ENCODE data around the gene CFAP69. TPM values are rescaled to one million over a fixed set of nuclear protein-coding genes. Genes with fewer than 3 reads are reported as not detected.

The CFAP69 gene
- total and polyA plus RNA-seq, 2 experiments from 2014 or later: 4.9 to 7.9 TPM

DNA sequence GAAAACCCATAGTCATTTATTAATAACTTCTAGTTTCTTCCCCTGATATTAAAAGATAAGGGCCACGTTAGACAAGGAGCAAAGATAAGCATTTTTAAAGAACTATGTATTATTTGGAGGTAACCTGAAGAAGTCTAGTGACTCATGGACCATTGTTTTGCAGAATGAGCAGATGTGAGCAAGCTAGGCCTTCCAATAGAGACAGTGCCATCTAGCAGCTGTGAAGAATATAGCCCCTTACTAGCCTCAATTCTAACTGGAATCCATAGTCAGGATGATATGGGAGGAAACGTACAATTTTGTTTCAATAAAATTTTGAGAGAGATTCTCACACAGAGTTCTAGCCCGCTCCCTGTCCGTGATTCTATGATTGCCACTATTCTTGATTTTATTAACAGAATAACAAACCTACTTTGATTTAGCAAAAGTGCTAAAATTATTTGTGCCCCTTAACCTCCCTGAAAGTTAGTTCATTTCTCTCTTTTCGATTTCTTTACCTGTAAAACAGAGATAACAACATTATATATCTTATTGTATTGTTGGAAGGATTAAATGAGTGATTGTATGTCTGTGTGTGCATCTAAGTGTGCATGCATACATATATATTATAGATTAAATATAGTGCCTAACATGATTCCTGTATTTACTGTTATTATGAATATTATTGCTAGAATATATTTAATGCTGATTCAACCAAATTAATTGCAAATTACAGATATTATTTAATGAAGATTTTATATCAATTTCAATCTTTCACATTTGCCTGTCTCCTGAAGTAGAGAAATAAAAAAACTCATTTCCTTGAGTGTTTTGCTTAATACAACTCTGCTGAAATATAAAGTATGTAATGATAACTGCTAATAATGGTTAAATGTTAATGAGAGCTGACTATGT, 53.4 kb downstream of the CFAP69 start:
- no peak overlapping the region for H3K27ac Mint-ChIP-seq
- Histone ChIP-seq H3K36me3 (ENCODE audit: insufficient read depth) (no peaks in the 10 kb centered on the region), H3K9me2 (ENCODE audit: insufficient read depth) (no peaks in the 10 kb centered on the region), H3K4me2 (no peak overlapping the region), H3F3A (replicated peaks; ENCODE audit: low read depth) (no peaks in the 10 kb centered on the region), H3K27ac (ENCODE audit: low read depth) (no peak overlapping the region), H2AFZ (no peak overlapping the region), H3K4me1 (ENCODE audit: insufficient read depth) (no peaks in the 10 kb centered on the region), H3K4me3 (no peak overlapping the region), H4K20me1 (replicated peaks; ENCODE audit: insufficient read depth) (no peaks in the 10 kb centered on the region), H3K27me3 (ENCODE audit: insufficient read depth) (no peaks in the 10 kb centered on the region), H3K79me2 (replicated peaks; ENCODE audit: insufficient read depth) (no peaks in the 10 kb centered on the region)
- peaks cover 7% of the 10 kb centered on the region for H3K4me1 Mint-ChIP-seq
- no peak overlapping the region for H3K4me3 Mint-ChIP-seq
- DNase-seq (ENCODE audit: low spot score): peak; percentile 60
- H3K9me3 Mint-ChIP-seq: peaks cover 10% of the 10 kb centered on the region
- peak; percentile 84 for ATAC-seq
- H3K36me3 Mint-ChIP-seq (ENCODE audit: low read depth): peaks cover 13% of the 10 kb centered on the region
- H3K27me3 Mint-ChIP-seq (ENCODE audit: insufficient read depth, low read depth, poor library complexity): no peaks in the 10 kb centered on the region
- no peak for TF ChIP-seq EZH2phosphoT487 (IDR thresholded peaks at IDR 0.05; ENCODE audit: unreplicated experiment)
- TF ChIP-seq, protein P1, sequence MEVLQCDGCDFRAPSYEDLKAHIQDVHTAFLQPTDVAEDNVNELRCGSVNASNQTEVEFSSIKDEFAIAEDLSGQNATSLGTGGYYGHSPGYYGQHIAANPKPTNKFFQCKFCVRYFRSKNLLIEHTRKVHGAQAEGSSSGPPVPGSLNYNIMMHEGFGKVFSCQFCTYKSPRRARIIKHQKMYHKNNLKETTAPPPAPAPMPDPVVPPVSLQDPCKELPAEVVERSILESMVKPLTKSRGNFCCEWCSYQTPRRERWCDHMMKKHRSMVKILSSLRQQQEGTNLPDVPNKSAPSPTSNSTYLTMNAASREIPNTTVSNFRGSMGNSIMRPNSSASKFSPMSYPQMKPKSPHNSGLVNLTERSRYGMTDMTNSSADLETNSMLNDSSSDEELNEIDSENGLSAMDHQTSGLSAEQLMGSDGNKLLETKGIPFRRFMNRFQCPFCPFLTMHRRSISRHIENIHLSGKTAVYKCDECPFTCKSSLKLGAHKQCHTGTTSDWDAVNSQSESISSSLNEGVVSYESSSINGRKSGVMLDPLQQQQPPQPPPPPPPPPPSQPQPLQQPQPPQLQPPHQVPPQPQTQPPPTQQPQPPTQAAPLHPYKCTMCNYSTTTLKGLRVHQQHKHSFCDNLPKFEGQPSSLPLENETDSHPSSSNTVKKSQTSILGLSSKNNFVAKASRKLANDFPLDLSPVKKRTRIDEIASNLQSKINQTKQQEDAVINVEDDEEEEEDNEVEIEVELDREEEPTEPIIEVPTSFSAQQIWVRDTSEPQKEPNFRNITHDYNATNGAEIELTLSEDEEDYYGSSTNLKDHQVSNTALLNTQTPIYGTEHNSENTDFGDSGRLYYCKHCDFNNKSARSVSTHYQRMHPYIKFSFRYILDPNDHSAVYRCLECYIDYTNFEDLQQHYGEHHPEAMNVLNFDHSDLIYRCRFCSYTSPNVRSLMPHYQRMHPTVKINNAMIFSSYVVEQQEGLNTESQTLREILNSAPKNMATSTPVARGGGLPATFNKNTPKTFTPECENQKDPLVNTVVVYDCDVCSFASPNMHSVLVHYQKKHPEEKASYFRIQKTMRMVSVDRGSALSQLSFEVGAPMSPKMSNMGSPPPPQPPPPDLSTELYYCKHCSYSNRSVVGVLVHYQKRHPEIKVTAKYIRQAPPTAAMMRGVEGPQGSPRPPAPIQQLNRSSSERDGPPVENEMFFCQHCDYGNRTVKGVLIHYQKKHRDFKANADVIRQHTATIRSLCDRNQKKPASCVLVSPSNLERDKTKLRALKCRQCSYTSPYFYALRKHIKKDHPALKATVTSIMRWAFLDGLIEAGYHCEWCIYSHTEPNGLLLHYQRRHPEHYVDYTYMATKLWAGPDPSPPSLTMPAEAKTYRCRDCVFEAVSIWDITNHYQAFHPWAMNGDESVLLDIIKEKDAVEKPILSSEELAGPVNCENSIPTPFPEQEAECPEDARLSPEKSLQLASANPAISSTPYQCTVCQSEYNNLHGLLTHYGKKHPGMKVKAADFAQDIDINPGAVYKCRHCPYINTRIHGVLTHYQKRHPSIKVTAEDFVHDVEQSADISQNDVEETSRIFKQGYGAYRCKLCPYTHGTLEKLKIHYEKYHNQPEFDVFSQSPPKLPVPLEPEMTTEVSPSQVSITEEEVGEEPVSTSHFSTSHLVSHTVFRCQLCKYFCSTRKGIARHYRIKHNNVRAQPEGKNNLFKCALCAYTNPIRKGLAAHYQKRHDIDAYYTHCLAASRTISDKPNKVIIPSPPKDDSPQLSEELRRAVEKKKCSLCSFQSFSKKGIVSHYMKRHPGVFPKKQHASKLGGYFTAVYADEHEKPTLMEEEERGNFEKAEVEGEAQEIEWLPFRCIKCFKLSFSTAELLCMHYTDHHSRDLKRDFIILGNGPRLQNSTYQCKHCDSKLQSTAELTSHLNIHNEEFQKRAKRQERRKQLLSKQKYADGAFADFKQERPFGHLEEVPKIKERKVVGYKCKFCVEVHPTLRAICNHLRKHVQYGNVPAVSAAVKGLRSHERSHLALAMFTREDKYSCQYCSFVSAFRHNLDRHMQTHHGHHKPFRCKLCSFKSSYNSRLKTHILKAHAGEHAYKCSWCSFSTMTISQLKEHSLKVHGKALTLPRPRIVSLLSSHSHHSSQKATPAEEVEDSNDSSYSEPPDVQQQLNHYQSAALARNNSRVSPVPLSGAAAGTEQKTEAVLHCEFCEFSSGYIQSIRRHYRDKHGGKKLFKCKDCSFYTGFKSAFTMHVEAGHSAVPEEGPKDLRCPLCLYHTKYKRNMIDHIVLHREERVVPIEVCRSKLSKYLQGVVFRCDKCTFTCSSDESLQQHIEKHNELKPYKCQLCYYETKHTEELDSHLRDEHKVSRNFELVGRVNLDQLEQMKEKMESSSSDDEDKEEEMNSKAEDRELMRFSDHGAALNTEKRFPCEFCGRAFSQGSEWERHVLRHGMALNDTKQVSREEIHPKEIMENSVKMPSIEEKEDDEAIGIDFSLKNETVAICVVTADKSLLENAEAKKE (CRISPR knock-in tag; IDR thresholded peaks at IDR 0.05): peak; percentile 46; the same call in 1 of the 2 replicates
- TF ChIP-seq, protein P2, sequence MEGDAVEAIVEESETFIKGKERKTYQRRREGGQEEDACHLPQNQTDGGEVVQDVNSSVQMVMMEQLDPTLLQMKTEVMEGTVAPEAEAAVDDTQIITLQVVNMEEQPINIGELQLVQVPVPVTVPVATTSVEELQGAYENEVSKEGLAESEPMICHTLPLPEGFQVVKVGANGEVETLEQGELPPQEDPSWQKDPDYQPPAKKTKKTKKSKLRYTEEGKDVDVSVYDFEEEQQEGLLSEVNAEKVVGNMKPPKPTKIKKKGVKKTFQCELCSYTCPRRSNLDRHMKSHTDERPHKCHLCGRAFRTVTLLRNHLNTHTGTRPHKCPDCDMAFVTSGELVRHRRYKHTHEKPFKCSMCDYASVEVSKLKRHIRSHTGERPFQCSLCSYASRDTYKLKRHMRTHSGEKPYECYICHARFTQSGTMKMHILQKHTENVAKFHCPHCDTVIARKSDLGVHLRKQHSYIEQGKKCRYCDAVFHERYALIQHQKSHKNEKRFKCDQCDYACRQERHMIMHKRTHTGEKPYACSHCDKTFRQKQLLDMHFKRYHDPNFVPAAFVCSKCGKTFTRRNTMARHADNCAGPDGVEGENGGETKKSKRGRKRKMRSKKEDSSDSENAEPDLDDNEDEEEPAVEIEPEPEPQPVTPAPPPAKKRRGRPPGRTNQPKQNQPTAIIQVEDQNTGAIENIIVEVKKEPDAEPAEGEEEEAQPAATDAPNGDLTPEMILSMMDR (conservative IDR thresholded peaks at IDR 0.05; ENCODE audit: low read depth in 2 of 2): peak; percentile 57 to 70
- TF ChIP-seq JUNB (IDR thresholded peaks at IDR 0.05; ENCODE audit: unreplicated experiment): no peak

All from GM23338 (cell line).